Pancreas (tissue), 10 donors: ENCODE results near the gene SEC61A2. TPM values are rescaled to one million over a fixed set of nuclear protein-coding genes. Genes with fewer than 3 reads are reported as not detected.

Experiments used
- ATAC-seq, 4 donors: fragments of 200-7000 bp; cut with Tn5 transposase; one replicate each; pipeline versions ENCODE4 v1.8.0 to v1.9.1; 2020; ENCODE audit warnings: mild to moderate bottlenecking in 4 of 4, moderate library complexity in 4 of 4
- DNase-seq, 6 donors: peaks; one replicate each; pipeline ENCODE4 v3.0.0-alpha.2; 2020
- FAIRE-seq: peaks from 2 replicates; lab custom pipeline; 2012; peaks lifted over from hg19 to GRCh38; lab: Jason Lieb, UNC
- H3K27ac ChIP-seq, 4 donors: fragments of 200-600 bp; sonication (generic); 1 replicate in 3 of 4; 2 replicates in 1 of 4; pipeline versions ENCODE4 v1.5.0 to v1.8.0; 2020
- H3K27me3 ChIP-seq, 4 donors: fragments of 200-600 bp; one replicate each; pipeline ENCODE4 v1.8.0; 2021
- H3K36me3 ChIP-seq, 3 donors: fragments of 200-600 bp; sonication (generic) in 1 of 3; one replicate each; pipeline versions ENCODE4 v1.5.0 to v1.8.0; 2020 to 2021
- H3K4me1 ChIP-seq, 3 donors: fragments of 200-600 bp; one replicate each; pipeline ENCODE4 v1.8.0; 2021
- H3K4me3 ChIP-seq, 4 donors: fragments of 200-600 bp; sonication (generic) in 2 of 4; one replicate each; pipeline versions ENCODE4 v1.5.0 to v1.8.0; 2020 to 2021
- H3K9me3 ChIP-seq, 4 donors: fragments of 200-600 bp; one replicate each; pipeline ENCODE4 v1.8.0; 2021
- WGBS, 2 donors: extraction: QIAGEN DNeasy Blood & Tissue Kit; methylation state at CpG; one replicate each; pipeline ENCODE4 v1.1.7; 2013; 5-methylcytosine and 5-hydroxymethylcytosine counted together
- intact Hi-C, 3 donors: fragments of 100-400 bp; cut with DNase I; formaldehyde crosslinking; loops; one replicate each; pipeline versions ENCODE4 v1.11.1 to v1.14.2; 2022
- polyA plus RNA-seq, 2 donors: library from polyadenylated mRNA; stranded (reverse); fragments of 200-250 nt; gene quantifications; one replicate each; pipeline ENCODE4 v1.2.3, GENCODE V29; 2013
- total RNA-seq, 6 donors: library from RNA; stranded (reverse); fragmentation: NEBNext Ultra II Directional in 4 of 6; extraction: Animal tissue kit (Norgen Biotek cat#: 25700) in 4 of 6; gene quantifications; one replicate each; pipeline versions ENCODE4 v1.2.1 to v1.2.4, GENCODE V29; 2021 to 2023
- TF ChIP-seq, protein P1 (sequence below), 4 donors: fragments of 200-600 bp; sonication (generic) in 3 of 4; IDR thresholded peaks; one replicate each; pipeline versions ENCODE4 v1.5.0 to v1.8.0; 2021; ENCODE audit warnings: antibody characterized with exemption in 4 of 4
- donor health status: healthy with polysubstance abuse.
- donor health status: DM: no; HTN: no; CAD: no; lungs with moderate emphysema.
- donor health status: DM: no; HTN: no; CAD: no.
- donor health status: control.
- donor health status: control.
- donor health status: Bipolar disorder and iron deficiency.
- donor health status: DM: yes; HTN: yes; CAD: no.
- donor health status: DM: no; HTN: no; CAD: no.
- donor health status: DM: no; HTN: no; CAD: no.
- donor health status: DM: yes; HTN: yes; CAD: no.

The SEC61A2 gene
- total and polyA plus RNA-seq, 8 donors: 1.1 to 6.4 (median 1.9) TPM

DNA sequence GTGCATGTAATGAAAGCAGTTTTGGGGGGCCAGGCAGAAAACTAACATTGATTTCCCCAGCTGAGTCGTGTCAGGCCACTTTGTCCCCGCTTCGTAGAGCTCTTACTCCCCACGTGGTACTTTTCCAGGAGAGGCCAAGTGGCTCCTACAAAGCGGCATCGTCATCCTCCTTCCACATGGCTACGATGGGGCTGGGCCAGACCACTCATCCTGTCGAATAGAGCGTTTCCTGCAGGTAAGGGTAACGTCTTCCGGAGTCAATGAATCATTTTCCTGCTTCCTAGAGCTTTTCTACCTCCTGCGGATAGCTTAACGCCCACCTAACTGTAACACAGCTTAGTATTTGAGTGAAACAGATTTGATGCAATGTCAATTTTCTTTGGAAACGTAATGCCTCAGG is 21.7 kb upstream of the SEC61A2 start:
- ATAC-seq (no peak), FAIRE-seq (no peak), DNase-seq (no peak)
- Histone ChIP-seq H3K27me3 (no peaks in the 10 kb centered on the region), H3K36me3 (peaks cover 4 to 49% (median 18%) of the 10 kb centered on the region in 3 donors), H3K4me3 (no peak overlapping the region), H3K27ac (no peak overlapping the region), H3K4me1 (no peaks in the 10 kb centered on the region), H3K9me3 (no peaks in the 10 kb centered on the region)
- intact Hi-C loops: no loop called here
- TF ChIP-seq, protein P1, sequence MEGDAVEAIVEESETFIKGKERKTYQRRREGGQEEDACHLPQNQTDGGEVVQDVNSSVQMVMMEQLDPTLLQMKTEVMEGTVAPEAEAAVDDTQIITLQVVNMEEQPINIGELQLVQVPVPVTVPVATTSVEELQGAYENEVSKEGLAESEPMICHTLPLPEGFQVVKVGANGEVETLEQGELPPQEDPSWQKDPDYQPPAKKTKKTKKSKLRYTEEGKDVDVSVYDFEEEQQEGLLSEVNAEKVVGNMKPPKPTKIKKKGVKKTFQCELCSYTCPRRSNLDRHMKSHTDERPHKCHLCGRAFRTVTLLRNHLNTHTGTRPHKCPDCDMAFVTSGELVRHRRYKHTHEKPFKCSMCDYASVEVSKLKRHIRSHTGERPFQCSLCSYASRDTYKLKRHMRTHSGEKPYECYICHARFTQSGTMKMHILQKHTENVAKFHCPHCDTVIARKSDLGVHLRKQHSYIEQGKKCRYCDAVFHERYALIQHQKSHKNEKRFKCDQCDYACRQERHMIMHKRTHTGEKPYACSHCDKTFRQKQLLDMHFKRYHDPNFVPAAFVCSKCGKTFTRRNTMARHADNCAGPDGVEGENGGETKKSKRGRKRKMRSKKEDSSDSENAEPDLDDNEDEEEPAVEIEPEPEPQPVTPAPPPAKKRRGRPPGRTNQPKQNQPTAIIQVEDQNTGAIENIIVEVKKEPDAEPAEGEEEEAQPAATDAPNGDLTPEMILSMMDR (IDR thresholded peaks at IDR 0.05): no peak
- WGBS, 2 donors: 86 to 88% methylated on average over 14 of the region's 14 CpGs

DNA sequence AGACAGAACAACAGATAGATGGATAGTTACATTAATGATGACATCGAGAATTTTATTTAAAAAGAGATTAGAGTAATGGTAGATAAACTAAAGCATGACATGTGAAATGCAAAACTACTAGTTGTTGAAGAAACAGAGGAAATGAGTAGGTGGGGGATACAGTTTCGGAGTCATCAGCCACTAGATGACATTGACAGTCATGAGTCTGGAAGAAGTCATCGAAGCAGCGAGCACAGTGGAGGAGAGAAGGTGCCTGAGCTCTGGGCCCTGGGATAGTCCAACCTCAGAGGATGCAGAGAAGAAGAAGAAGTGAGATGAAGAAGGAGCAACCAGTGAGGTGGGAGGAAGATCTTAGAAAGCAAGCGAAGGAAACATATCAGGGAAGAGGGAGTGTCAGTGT is 20.2 kb upstream of the SEC61A2 start:
- ATAC-seq (no peak), FAIRE-seq (no peak), DNase-seq (no peak)
- H3K27ac ChIP-seq: no peak overlapping the region
- TF ChIP-seq, protein P1 (IDR thresholded peaks at IDR 0.05): no peak
- no peaks in the 10 kb centered on the region for H3K4me1 ChIP-seq
- H3K27me3 ChIP-seq: no peaks in the 10 kb centered on the region
- H3K4me3 ChIP-seq: no peak overlapping the region
- peaks cover 4 to 49% (median 18%) of the 10 kb centered on the region in 3 donors for H3K36me3 ChIP-seq
- H3K9me3 ChIP-seq: no peaks in the 10 kb centered on the region
- intact Hi-C loops: no loop called here
- WGBS, 2 donors: 96 to 97% methylated on average over 5 of the region's 5 CpGs

DNA sequence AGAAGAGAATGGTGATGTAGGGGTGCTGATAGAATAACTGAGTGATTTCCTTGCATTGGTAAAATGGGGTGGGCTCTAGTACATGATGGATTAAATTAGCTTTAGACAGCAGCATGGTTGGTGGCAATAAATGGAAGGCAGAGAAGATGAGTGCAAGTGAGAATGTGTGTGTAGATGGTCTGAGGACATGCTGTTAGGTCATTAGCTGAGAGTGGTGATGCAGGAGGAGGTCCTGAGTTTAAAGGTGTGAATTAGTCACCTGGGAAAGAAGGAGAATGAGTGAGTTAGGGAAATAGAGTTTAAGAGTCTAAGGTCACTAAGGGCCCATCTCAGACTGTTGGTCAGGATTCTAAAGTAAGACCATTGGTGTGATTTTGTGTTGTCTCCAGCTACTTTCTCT is 17.9 kb upstream of the SEC61A2 start:
- FAIRE-seq: no peak
- Histone ChIP-seq H3K27me3 (no peaks in the 10 kb centered on the region), H3K36me3 (peaks cover 0 to 37% (median 18%) of the 10 kb centered on the region in 3 donors), H3K27ac (no peak overlapping the region), H3K9me3 (no peaks in the 10 kb centered on the region), H3K4me1 (no peaks in the 10 kb centered on the region), H3K4me3 (no peak overlapping the region)
- DNase-seq: no peak
- ATAC-seq: no peak
- TF ChIP-seq, protein P1 (IDR thresholded peaks at IDR 0.05): no peak
- intact Hi-C loops: no loop called here

DNA sequence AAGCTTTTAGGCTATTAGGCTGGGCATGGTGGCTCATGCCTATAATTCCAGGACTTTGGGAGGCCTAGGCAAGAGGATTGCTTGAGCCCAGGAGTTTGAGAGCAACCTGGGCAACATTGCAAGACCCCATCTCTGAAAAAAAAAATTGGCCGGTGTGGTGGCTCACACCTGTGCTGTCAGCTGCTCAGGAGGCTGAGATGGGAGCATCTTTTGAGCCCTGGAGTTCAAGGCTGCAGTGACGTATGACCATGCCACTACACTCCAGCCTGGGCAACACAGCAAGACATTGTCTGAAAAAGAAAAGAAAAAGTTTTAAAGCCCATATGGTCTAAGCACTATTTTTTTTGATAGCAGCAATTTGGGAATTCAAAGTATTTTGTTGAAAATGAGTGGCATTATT is 15.8 kb upstream of the SEC61A2 start:
- ATAC-seq (no peak), DNase-seq (no peak), FAIRE-seq (no peak)
- H3K9me3 ChIP-seq: no peaks in the 10 kb centered on the region
- H3K27ac ChIP-seq: no peak overlapping the region
- TF ChIP-seq, protein P1 (IDR thresholded peaks at IDR 0.05): no peak
- H3K4me1 ChIP-seq: no peaks in the 10 kb centered on the region
- H3K36me3 ChIP-seq: peaks cover 0 to 23% (median 12%) of the 10 kb centered on the region in 3 donors
- no peak overlapping the region for H3K4me3 ChIP-seq
- intact Hi-C loops: no loop called here
- H3K27me3 ChIP-seq: no peaks in the 10 kb centered on the region
- WGBS, 2 donors: 93 to 98% methylated on average over 2 of the region's 2 CpGs

DNA sequence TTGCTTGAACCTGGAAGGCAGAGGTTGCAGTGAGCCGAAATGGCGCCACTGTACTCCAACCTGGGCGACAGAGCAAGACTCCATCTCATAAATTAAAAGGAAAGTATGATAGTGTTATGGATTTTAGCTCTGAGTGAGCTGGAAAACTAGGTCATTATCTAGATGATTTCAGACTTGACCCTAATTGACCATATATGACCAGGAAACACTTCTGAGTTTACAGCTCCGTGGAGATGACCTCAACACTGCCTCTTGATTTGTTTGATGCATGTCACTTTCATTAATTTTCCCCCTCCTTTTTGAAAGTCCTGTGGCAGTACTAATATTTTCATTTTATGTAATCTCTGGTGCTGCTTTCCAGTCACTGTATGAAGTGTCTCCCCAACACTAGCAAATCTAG is 7.8 kb upstream of the SEC61A2 start:
- Histone ChIP-seq H3K4me1 (no peaks in the 10 kb centered on the region), H3K9me3 (no peaks in the 10 kb centered on the region), H3K27ac (no peak overlapping the region), H3K4me3 (no peak overlapping the region), H3K27me3 (no peaks in the 10 kb centered on the region), H3K36me3 (peaks cover 0 to 27% (median 13%) of the 10 kb centered on the region in 3 donors)
- no peak for FAIRE-seq
- DNase-seq: no peak
- TF ChIP-seq, protein P1 (IDR thresholded peaks at IDR 0.05): no peak
- 87 to 95% methylated on average over 4 of the region's 4 CpGs for WGBS, 2 donors
- no peak for ATAC-seq
- intact Hi-C loops: no loop called here
